DOHH2 (cell line): Measurements from ENCODE around the gene TDRKH.

Experiments used
- CTCF ChIP-seq: fragments of 200-600 bp; sonication (generic); IDR thresholded peaks from one replicate; pipeline ENCODE4 v1.5.1; 2014; ENCODE audit warnings: antibody characterized with exemption, mild to moderate bottlenecking, low read depth, low read length; ENCODE audit not compliant: poor library complexity, severe bottlenecking
- EZH2phosphoT487 ChIP-seq: fragments of 200-600 bp; sonication (generic); IDR thresholded peaks from 2 replicates; pipeline ENCODE4 v1.6.1; 2017; ENCODE audit warnings: borderline replicate concordance, mild to moderate bottlenecking, antibody characterized with exemption, low read length, moderate library complexity, mixed read lengths

- TF ChIP-seq CTCF (no peak), EZH2phosphoT487 (no peak)
Observed at GRCh38 chr1:151815716-151816327, 25.5 kb upstream of the TDRKH start.
